Subcutaneous abdominal adipose tissue (tissue), 5 donors: Measurements from ENCODE around the gene RNU1-2.
"Not testable (repeated sequence)": the region's sequence is repeated elsewhere in the genome, so short reads cannot be mapped to it uniquely, and the experiment has no call there.

Experiments
- H3K27ac ChIP-seq: one replicate; pipeline ENCODE4 v1.7.0; 2013; ENCODE audit warnings: low read depth, mild to moderate bottlenecking, inconsistent platforms, low read length, moderate library complexity
- H3K27me3 ChIP-seq, 5 donors: one replicate each; pipeline ENCODE4 v1.7.0; 2013; ENCODE audit warnings: low read length in 5 of 5, inconsistent platforms in 1 of 5; ENCODE audit not compliant: control insufficient read depth in 5 of 5, insufficient read depth in 4 of 5
- H3K36me3 ChIP-seq, 5 donors: one replicate each; pipeline ENCODE4 v1.7.0; 2013; ENCODE audit warnings: low read length in 5 of 5; ENCODE audit not compliant: control insufficient read depth in 5 of 5, insufficient read depth in 5 of 5
- H3K4me1 ChIP-seq, 5 donors: one replicate each; pipeline ENCODE4 v1.7.0; 2013; ENCODE audit warnings: low read length in 5 of 5, mild to moderate bottlenecking in 3 of 5, moderate library complexity in 1 of 5; ENCODE audit not compliant: control insufficient read depth in 5 of 5, insufficient read depth in 5 of 5
- H3K4me3 ChIP-seq, 5 donors: one replicate each; pipeline ENCODE4 v1.7.0; 2013; ENCODE audit warnings: low read length in 5 of 5, low read depth in 1 of 5
- H3K9ac ChIP-seq, 5 donors: one replicate each; pipeline ENCODE4 v1.7.0; 2013; ENCODE audit warnings: low read length in 5 of 5, mild to moderate bottlenecking in 4 of 5, moderate library complexity in 3 of 5
- H3K9me3 ChIP-seq, 5 donors: one replicate each; pipeline ENCODE4 v1.7.0; 2013; ENCODE audit warnings: low read length in 5 of 5; ENCODE audit not compliant: control insufficient read depth in 5 of 5
- donor health status: healthy.
- donor health status: healthy.
- donor health status: healthy.
- donor health status: healthy.
- donor health status: healthy.

Gene RNU1-2

GRCh38 chr1:16938351-16939321 lies 42.9 kb downstream of the RNU1-2 start:
- H3K9ac ChIP-seq: no peak overlapping the region
- no peak overlapping the region for H3K27ac ChIP-seq
- no peaks in the 10 kb centered on the region for H3K27me3 ChIP-seq
- no peaks in the 10 kb centered on the region for H3K9me3 ChIP-seq
- H3K4me3 ChIP-seq: no peak overlapping the region
- no peaks in the 10 kb centered on the region for H3K4me1 ChIP-seq
- H3K36me3 ChIP-seq: peaks cover 0 to 48% (median 13%) of the 10 kb centered on the region in 5 donors

DNA sequence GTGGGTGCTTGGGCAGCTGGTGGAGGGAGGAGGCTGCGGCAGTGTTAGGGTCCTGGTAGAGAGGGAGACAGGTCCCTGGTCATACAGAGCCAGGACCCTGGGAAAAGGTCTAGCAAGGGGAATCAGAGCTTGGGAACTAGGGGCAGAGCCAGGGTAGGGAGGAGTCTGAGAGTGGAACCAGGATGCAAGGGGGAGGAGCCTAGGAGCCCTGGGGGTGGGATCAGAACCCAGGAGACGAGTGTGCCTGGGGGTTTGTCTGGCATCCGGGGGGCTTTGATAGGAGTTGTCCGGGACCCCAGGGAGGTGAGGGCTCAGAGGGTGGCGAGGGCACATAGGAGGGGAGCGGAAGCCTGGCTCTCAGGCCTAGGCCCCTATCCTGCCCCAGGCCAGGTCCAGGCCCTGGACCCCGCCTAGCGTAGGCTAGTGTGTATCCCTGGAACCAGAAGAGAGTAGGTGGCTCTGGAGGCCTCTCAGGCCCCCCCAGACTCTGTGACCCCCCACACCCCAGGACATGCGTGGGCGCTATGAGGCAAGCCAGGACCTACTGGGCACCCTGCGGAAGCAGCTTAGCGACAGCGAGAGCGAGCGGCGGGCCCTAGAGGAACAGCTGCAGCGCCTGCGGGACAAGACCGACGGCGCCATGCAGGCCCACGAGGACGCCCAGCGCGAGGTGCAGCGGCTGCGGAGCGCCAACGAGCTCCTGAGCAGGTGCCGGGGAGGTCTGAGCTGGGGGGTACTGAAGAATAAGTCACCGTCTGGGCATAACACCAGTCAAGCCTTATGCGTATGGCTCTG lies 43.8 kb downstream of the RNU1-2 start:
- H3K36me3 ChIP-seq: peaks cover 0 to 50% (median 17%) of the 10 kb centered on the region in 5 donors
- not testable (repeated sequence) for H3K9me3 ChIP-seq, H3K4me3 ChIP-seq, H3K9ac ChIP-seq, H3K27ac ChIP-seq, H3K27me3 ChIP-seq, H3K4me1 ChIP-seq

- H3K4me1 ChIP-seq: no peaks in the 10 kb centered on the region
- no peak overlapping the region for H3K4me3 ChIP-seq
- peaks cover 0 to 51% (median 33%) of the 10 kb centered on the region in 5 donors for H3K36me3 ChIP-seq
- H3K9ac ChIP-seq: no peak overlapping the region
- no peaks in the 10 kb centered on the region for H3K27me3 ChIP-seq
- H3K27ac ChIP-seq: no peak overlapping the region
- no peaks in the 10 kb centered on the region for H3K9me3 ChIP-seq
These were observed 48.3 kb downstream of the RNU1-2 start for GRCh38 chr1:16944038-16944437.

GRCh38 chr1:16945512-16945911 lies 49.7 kb downstream of the RNU1-2 start:
- H3K36me3 ChIP-seq: peaks cover 0 to 47% (median 30%) of the 10 kb centered on the region in 5 donors
- H3K27ac ChIP-seq, H3K4me3 ChIP-seq, H3K27me3 ChIP-seq, H3K9ac ChIP-seq, H3K4me1 ChIP-seq, H3K9me3 ChIP-seq: not testable (repeated sequence)
